Kidney glomerular epithelial cell (primary cell): ENCODE measurements around the gene TLL1.

Experiments
- DNase-seq: peaks from one replicate; lab custom pipeline; 2025; lab: John Stamatoyannopoulos, UW

TLL1 gene

GRCh38 chr4:165872461-165873297 is at the start of gene TLL1:
Gene TLL1 (plus strand): TSS chr4:165873237. CDS start chr4:165873905, 668 bp downstream.
- peak; percentile 20 for DNase-seq

GRCh38 chr4:165826166-165826565 is 46.9 kb upstream of the TLL1 start:
- no peak for DNase-seq

- no peak for DNase-seq
Measured at GRCh38 chr4:165827018-165827417, 46.0 kb upstream of the TLL1 start.

- no peak for DNase-seq
Measured at GRCh38 chr4:165828928-165829327, 44.1 kb upstream of the TLL1 start.

- DNase-seq, result no peak
Measured at GRCh38 chr4:165834116-165834515, 38.9 kb upstream of the TLL1 start.

- DNase-seq, result no peak
Measured at GRCh38 chr4:165838575-165838974, 34.5 kb upstream of the TLL1 start.

GRCh38 chr4:165839615-165840333 is 33.3 kb upstream of the TLL1 start:
- DNase-seq, result no peak

GRCh38 chr4:165842684-165843083 is 30.4 kb upstream of the TLL1 start:
- no peak for DNase-seq

- no peak for DNase-seq
Measured at GRCh38 chr4:165844161-165844560, 28.9 kb upstream of the TLL1 start.

GRCh38 chr4:165851256-165851655 is 21.8 kb upstream of the TLL1 start:
- peak; percentile 18 for DNase-seq

- no peak for DNase-seq
Measured at GRCh38 chr4:165855191-165855590, 17.8 kb upstream of the TLL1 start.

- DNase-seq, result no peak
Measured at GRCh38 chr4:165861363-165861762, 11.7 kb upstream of the TLL1 start.

GRCh38 chr4:165864271-165864670 is 8.8 kb upstream of the TLL1 start:
- DNase-seq, result peak; percentile 3

- DNase-seq, result no peak
Measured at GRCh38 chr4:165866019-165866650, 6.9 kb upstream of the TLL1 start.

- DNase-seq, result no peak
Measured at GRCh38 chr4:165867961-165868360, 5.1 kb upstream of the TLL1 start.

GRCh38 chr4:165873298-165874071 is 448 bp downstream of the TLL1 start:
- DNase-seq, result no peak

- peak; percentile 25 for DNase-seq
Measured at GRCh38 chr4:165874072-165874790, 1.2 kb downstream of the TLL1 start.

GRCh38 chr4:165874791-165875371 is 1.8 kb downstream of the TLL1 start:
- peak; percentile 69 for DNase-seq

- DNase-seq, result no peak
Measured at GRCh38 chr4:165875446-165875845, 2.4 kb downstream of the TLL1 start.

GRCh38 chr4:165877286-165877685 is 4.2 kb downstream of the TLL1 start:
- no peak for DNase-seq

GRCh38 chr4:165879641-165880040 is 6.6 kb downstream of the TLL1 start:
- DNase-seq, result no peak
